HG03139 (cell line): ENCODE results near the gene SMIM38.

Experiments used
- ATAC-seq: cut with Tn5 transposase; IDR thresholded peaks from one replicate; pipeline ENCODE4 v1.9.1; 2021; ENCODE audit not compliant: unreplicated experiment

SMIM38 gene

DNA sequence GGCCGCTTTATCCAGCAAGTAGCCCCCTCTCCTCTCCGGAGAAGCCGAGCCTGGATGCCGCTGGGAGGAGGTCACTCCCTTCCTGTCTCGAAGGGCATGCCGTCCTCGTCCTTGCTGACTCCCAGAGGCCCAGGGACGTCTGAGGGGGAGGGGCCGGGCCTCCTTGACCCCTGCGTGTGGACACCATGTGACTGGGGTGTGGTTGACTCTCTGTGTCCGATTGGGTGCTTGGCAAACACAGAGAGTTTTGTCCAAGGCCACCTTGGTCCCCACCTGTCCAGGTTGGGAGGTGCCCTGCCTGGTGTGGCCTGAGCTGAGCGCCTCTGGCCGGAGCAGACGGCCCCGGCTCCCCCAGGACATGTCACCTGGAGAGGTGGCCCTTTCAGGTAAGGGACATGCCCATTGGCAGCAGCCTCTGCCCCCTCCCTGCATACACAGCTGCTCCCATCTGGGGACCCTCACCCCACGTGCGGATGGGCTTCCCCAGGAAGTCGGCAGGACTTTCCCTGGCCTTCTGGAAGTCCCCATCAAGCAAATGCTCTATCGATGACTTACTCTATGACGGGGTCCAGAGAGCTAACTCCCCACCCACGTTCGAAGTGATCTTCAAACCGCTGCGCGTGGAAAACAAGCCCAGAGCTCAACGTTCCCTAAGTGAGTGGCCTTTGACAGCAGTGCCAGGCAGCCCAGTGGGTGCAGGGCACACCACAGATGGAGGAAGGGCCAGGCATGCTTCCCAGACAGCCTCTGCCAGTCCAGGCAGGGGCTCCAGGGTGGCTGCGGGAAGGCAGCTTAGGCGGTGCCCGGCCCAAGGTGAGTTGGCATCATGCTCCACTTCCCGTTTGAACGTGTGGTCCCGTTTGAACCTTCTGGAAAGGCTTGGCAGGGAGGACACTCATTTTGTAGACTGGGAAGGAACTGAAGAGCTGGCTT, at the start of gene SMIM38:
TSS of gene SMIM38 (plus strand) at position 634 of the 933 bp plus-strand sequence. CDS start 1,912 bp downstream, outside the sequence.
- ATAC-seq: no peak

GRCh38 chr11:69106031-69106811, 49.5 kb upstream of the SMIM38 start:
- no peak for ATAC-seq

GRCh38 chr11:69107413-69107812, 48.3 kb upstream of the SMIM38 start:
- no peak for ATAC-seq

DNA sequence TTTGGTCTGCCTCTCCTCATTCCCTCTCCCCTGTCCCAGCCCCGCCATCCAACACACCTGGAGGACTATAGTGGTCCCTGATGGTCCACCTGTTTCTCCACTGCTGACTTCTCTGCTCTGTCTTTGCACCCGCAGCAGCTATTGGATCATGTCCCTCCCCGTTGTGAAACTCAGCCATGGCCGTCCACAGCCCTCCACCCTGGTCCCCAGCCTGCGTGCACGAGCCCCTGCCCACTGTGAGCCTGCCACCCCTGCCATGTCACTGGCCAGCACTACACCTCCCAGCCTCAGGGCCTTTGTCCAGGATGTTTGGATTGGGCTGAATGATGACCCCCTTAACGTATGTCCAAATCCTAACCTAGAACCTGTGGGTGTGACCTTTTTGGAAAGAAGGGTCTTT, 47.7 kb upstream of the SMIM38 start:
- ATAC-seq: no peak

GRCh38 chr11:69108559-69108958, 47.2 kb upstream of the SMIM38 start:
- ATAC-seq: no peak

GRCh38 chr11:69109101-69109500, 46.6 kb upstream of the SMIM38 start:
- no peak for ATAC-seq

DNA sequence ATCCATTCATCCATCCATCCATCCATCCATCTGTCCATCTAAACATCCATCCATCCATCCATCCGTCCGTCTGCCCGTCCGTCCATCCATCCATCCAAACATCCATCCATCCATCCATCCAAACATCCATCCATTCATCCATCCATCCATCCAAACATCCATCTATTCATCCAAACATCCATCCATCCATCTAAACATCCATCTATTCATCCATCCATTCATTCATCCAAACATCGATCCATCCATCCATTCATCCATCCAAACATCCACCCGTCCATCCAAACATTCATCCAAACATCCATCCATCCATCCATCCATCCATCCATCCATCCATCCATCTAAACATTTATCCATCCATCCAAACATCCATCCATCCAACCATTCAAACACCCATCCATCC, 45.3 kb upstream of the SMIM38 start:
- ATAC-seq: no peak

GRCh38 chr11:69111624-69112542, 43.9 kb upstream of the SMIM38 start:
- no peak for ATAC-seq

GRCh38 chr11:69113226-69113625, 42.5 kb upstream of the SMIM38 start:
- ATAC-seq: no peak

DNA sequence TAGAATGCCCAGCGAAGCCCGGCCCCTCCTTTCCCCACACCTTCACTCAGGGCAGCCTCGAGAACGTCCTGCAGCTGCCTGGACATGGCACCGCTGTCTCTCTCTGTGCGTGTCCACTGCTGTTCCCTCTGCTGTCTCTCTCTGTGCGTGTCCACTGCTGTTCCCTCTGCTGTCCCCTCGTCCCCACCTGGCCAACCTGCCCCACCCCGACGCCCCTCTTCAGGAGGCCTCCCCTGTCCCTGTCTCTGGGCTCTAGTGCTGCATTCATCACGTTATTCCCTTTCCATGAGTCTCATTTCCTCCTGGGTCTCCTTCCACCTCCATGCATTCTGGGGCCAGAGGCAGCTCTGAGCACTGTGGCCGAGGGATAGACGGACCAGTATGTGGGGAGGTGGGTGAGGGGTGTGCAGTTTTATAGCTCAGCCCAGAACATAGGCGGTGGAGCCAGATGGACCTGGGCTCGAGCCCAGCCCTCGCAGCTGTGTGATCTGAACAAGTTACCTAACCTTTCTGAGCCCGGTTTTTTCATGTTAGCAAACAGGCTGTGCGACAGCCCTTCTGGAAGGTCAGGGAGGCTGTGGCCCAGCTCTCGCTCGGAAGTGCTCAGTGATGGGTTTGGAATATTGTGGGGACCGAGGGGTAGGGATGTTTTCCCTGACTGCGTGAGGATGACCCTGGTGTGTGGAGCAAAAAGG, 41.9 kb upstream of the SMIM38 start:
- ATAC-seq: no peak

- ATAC-seq: no peak
Measured at GRCh38 chr11:69114362-69114761, 41.4 kb upstream of the SMIM38 start.

DNA sequence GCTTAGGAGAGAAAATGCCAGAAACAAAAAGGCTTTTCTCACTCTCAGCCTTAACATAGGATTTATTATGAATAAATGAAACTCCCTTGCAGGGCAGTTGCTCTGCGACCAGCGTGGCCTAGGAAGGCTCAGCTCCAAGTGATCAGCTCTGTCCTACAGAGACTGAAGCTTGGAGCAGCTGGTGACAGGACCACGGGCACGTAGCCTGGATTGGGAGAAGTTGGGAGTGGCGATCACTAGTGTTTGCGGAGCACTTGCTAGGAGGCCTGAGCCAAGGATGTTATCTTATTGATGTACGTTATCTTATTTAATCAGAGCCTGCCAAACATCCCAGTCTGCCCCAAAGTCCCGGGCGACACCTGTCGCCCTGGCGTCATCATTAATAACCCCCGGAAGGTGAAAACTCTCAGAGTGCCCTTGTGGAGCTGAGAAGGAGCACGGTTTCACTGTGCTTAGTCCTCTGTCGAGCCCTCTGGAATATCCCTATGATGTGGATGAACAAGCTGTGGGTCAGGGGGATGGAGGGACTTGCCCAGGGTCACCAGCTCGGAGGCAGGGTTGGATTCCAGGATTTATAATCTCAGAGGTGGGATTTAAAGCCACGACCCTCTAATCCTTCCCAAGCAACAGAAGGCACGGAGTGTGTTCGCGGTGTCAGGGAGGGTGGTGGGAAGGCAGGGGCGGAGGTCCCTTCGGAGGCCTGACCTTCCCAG, 40.8 kb upstream of the SMIM38 start:
- no peak for ATAC-seq

- no peak for ATAC-seq
Measured at GRCh38 chr11:69115586-69116560, 39.9 kb upstream of the SMIM38 start.

- ATAC-seq: no peak
Measured at GRCh38 chr11:69116671-69117070, 39.1 kb upstream of the SMIM38 start.

DNA sequence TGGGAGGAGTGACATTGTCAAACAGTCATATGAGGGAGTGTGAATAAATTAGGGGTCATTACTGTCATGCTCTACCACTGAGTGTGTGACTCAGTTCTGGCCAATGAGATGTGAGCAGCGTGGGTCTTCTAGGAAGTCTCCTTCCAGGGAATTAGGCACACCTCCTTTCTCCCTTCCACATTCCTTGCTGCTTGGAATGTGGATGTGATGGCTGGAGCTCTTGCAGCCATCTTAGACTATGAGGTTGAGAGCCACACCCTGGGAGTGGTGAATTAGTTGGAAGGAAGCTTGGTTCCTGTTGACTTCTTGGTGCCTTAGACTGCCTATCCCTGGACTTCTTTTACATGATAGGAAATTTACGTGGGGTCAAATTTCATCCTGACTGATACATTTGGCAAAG, 36.5 kb upstream of the SMIM38 start:
- ATAC-seq: no peak

DNA sequence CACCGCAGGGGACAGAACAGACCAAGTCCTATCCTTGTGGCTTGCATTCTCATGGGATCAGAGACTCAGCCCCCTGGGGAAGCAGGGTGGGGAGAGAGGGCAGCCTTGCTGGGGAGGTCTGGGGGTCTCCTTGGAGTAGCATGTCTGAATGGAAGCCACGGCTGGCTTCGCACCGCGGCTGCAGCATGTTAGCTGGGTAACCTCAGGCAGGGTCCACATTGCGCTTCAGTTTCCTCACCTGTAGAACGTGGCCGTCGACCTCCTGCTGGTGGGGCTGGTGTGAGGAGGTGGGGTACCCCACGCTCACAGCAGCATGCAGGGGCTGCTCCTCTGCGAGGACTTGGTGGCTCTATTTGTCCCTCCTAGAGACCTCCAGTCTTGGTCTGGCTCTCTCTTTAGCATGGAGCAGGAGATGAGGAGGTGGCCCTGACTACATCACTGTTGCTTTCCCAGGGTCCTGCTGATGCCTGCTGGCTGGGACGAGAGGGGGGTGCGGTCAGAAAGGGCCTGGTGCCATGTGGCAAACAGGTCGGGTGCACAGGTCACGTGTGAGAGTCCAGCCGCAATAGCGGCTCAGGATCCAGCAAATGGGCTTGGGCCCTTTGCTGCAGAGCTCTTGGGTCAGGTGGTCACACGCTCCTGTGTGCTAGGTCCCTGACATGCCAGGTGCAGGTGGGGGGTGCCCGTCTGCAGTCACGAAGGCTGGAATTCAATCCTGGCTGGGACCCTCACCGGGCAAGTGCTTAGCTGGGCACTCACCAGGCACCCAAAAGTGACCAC, 35.4 kb upstream of the SMIM38 start:
- no peak for ATAC-seq

DNA sequence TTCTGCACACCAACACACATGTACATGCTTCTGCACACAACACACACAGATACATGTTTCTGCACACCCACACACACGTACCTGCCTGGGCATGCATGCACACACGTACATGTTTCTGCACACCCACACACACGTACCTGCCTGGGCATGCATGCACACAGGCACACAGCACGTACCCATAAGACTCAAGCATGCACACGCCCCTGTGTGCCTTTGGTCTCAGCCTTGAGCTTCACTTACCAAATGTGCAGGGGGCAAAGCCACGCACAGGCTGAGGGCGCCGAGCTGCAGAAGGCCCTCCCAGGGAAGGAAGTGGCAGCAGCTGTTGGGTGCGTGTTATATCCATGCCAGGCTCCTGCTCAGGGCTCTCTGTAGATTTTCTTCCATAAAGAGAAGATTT, 34.7 kb upstream of the SMIM38 start:
- no peak for ATAC-seq
